ACC112 (cell line): ENCODE data around the gene PGM2L1.

Source experiments
- H2AFZ ChIP-seq: fragments of 200-600 bp; sonication (generic); one replicate; pipeline ENCODE4 v1.6.0; 2017; ENCODE audit warnings: antibody characterized with exemption, low read length; ENCODE audit not compliant: unreplicated experiment
- H3K27ac ChIP-seq: fragments of 200-600 bp; sonication (generic); 2 replicates; pipeline ENCODE4 v1.5.1; 2014; ENCODE audit warnings: low read depth, mild to moderate bottlenecking, antibody characterized with exemption, low read length, moderate library complexity
- H3K27me3 ChIP-seq: fragments of 200-600 bp; sonication (generic); 2 replicates; pipeline ENCODE4 v1.6.1; 2014; ENCODE audit warnings: mild to moderate bottlenecking, antibody characterized with exemption, low read length, moderate library complexity, mixed read lengths; ENCODE audit not compliant: insufficient read depth
- H3K36me3 ChIP-seq: fragments of 200-600 bp; sonication (generic); 2 replicates; pipeline ENCODE4 v1.6.1; 2016; ENCODE audit warnings: mild to moderate bottlenecking, antibody characterized with exemption, low read length, moderate library complexity, mixed read lengths; ENCODE audit not compliant: insufficient read depth
- H3K4me1 ChIP-seq: fragments of 200-600 bp; sonication (generic); one replicate; pipeline ENCODE4 v1.6.1; 2016; ENCODE audit warnings: low read length, mixed read lengths; ENCODE audit not compliant: insufficient read depth, unreplicated experiment, control insufficient read depth
- H3K4me3 ChIP-seq: fragments of 200-600 bp; sonication (generic); 2 replicates; pipeline ENCODE4 v1.5.1; 2014; ENCODE audit warnings: mild to moderate bottlenecking, low read depth, low read length
- H3K79me2 ChIP-seq: fragments of 200-600 bp; sonication (generic); one replicate; pipeline ENCODE4 v1.6.0; 2016; ENCODE audit warnings: low read length; ENCODE audit not compliant: control insufficient read depth, unreplicated experiment, insufficient read depth

The PGM2L1 gene

DNA sequence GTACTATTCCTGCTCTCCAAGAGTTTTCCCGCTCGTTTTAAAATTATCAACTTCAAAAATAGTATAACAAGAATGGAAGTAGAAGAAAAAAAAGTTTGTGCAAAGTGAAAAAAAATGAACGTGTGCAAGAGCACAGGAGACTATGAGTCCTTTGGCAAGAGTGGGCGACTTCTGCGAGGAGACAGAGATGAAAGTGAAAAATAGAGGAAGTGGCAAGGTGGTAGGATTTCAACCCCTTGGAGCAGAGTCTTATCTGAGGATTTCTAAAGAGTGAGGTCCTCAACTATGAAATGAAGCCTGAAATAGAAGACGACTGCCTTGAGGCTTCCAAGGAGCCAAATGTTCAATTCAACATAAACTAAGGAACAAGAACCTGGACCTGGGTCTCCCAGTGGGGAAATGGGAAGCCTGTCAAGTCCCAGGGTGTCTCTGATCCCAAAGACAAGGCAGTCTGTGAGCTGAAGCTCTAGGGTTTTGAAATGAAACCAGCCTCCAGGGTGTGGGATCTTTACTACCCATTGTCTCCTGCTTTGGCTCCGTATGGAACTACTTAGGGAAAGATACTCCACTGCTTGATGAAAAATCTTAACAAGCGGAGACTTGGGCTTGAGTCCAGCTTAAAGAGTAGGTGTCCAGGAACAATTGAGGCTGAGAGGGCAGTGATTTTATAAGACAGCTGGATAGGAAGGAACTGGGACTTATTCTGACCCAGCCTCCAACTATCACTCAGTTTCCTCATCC lies 91.6 kb downstream of the PGM2L1 start:
- Histone ChIP-seq H3K4me3 (no peak overlapping the region), H3K27ac (no peak overlapping the region), H3K36me3 (no peaks in the 10 kb centered on the region), H3K27me3 (no peaks in the 10 kb centered on the region), H3K4me1 (peaks cover 20% of the 10 kb centered on the region), H2AFZ (no peak overlapping the region), H3K79me2 (no peaks in the 10 kb centered on the region)

DNA sequence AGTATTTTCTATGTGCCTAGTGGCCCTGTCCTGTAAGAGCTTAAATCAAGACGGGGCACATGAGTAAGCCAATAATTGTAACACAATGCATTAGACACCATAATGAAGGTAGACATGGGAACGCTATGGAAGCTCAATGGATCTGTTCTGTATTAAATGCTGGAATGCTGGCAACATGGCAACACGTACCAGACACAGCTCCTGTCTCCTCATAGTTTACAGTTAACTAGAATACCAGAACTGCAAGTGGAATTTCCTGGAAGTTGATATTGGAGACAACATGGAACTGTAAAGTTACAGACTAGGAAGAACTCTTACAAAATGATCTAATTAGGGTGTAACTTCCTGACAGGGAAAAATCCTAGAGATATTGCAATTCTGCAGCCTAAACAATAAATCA lies 99.2 kb downstream of the PGM2L1 start:
- H3K4me3 ChIP-seq: no peak overlapping the region
- H3K36me3 ChIP-seq: no peaks in the 10 kb centered on the region; the same call in 1 of the 2 replicates
- no peak overlapping the region for H3K27ac ChIP-seq

GRCh38 chr11:74297484-74297883 lies 100.7 kb downstream of the PGM2L1 start:
- no peak overlapping the region for H2AFZ ChIP-seq
- no peaks in the 10 kb centered on the region for H3K79me2 ChIP-seq
- no peaks in the 10 kb centered on the region for H3K27me3 ChIP-seq
- H3K36me3 ChIP-seq: no peaks in the 10 kb centered on the region; the same call in 1 of the 2 replicates
- H3K27ac ChIP-seq: no peak overlapping the region
- no peaks in the 10 kb centered on the region for H3K4me1 ChIP-seq
- H3K4me3 ChIP-seq: no peak overlapping the region

More for the DNA sequence above, 99.2 kb downstream of the PGM2L1 start:
- H3K27me3 ChIP-seq: no peaks in the 10 kb centered on the region
- H2AFZ ChIP-seq: no peak overlapping the region
- H3K79me2 ChIP-seq: no peaks in the 10 kb centered on the region
- no peaks in the 10 kb centered on the region for H3K4me1 ChIP-seq

- Histone ChIP-seq H3K27me3 (no peaks in the 10 kb centered on the region), H3K4me3 (no peak overlapping the region), H3K27ac (peak overlapping the region; percentile 78), H3K79me2 (no peaks in the 10 kb centered on the region), H3K36me3 (0 out of 2 replicates have a peak, but pooled peaks cover 6% of the 10 kb centered on the region), H2AFZ (peak overlapping the region; percentile 22), H3K4me1 (peaks cover 19% of the 10 kb centered on the region)
These were observed 109.3 kb downstream of the PGM2L1 start for GRCh38 chr11:74288911-74289310.

DNA sequence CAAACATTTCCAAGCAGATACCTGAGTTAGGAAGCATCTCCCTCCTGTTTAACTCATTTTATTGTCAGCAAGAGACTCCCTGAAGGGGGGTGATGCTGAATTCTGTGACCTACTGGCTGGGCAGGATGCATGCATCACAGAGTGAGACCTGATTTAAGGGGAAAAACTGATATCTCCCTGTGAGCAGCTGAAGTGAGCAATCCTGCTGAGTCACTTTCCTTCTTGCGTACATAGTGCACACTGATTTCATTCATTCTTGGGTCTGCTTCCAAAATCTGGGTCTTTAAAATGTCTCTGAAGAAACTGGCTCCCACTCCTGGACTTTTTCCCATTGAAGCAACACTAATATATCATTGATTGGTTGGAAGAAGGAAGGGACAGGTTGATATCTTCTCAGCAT lies 110.1 kb downstream of the PGM2L1 start:
- Histone ChIP-seq H3K27me3 (no peaks in the 10 kb centered on the region), H3K79me2 (no peaks in the 10 kb centered on the region), H3K27ac (peak overlapping the region; percentile 78), H3K36me3 (0 out of 2 replicates have a peak, but pooled peaks cover 6% of the 10 kb centered on the region), H3K4me3 (no peak overlapping the region), H2AFZ (peak overlapping the region; percentile 30), H3K4me1 (peaks cover 25% of the 10 kb centered on the region)

DNA sequence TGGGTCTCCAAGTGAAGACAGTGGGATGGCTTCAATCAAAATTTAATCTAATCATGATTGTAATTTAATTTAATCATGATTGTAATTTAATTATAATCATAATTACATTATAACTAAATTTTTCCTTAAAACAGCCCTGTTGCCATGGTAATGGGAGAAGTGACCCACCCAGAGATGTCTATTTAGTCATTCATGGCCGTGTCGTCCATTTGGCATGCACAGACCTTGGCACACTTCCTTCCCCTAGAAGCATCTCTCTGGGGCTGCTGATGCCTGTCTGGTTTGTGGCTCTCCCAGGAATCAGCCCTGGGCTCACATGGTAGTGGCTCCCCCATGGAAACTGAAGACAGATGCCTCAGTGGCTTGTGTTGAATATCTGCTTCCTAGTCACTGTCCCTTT lies 113.8 kb downstream of the PGM2L1 start:
- Histone ChIP-seq H3K79me2 (no peaks in the 10 kb centered on the region), H3K36me3 (0 out of 2 replicates have a peak, but pooled peaks cover 9% of the 10 kb centered on the region), H3K4me3 (no peak overlapping the region), H3K27ac (peak overlapping the region; percentile 38; the same call in 1 of the 2 replicates), H2AFZ (no peak overlapping the region), H3K4me1 (peaks cover 33% of the 10 kb centered on the region), H3K27me3 (no peaks in the 10 kb centered on the region)

GRCh38 chr11:74283580-74284180 lies 114.6 kb downstream of the PGM2L1 start:
- Histone ChIP-seq H3K4me1 (peaks cover 35% of the 10 kb centered on the region), H3K36me3 (0 out of 2 replicates have a peak, but pooled peaks cover 9% of the 10 kb centered on the region), H3K79me2 (no peaks in the 10 kb centered on the region), H2AFZ (no peak overlapping the region), H3K27me3 (no peaks in the 10 kb centered on the region), H3K27ac (peak overlapping the region; percentile 38; the same call in 1 of the 2 replicates), H3K4me3 (no peak overlapping the region)

DNA sequence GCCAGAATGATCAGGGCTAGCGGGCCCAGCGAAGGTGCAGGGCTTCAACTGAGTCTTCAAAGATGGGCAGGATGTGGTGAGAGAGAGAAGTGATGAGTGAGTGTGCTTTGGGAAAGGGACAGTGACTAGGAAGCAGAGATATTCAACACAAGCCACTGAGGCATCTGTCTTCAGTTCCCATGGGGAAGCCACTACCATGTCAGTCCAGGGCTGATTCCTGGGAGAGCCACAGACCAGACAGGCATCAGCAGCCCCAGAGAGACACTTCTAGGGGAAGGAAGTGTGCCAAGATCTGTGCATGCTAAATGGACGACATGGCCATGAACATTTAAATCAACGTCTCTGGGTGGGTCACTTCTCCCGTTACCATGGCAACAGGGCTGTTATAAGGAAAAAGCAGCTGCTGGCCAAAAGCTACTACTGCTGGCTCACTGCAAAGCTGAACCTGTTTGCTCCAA lies 115.3 kb downstream of the PGM2L1 start:
- Histone ChIP-seq H3K4me1 (peaks cover 37% of the 10 kb centered on the region), H2AFZ (no peak overlapping the region), H3K36me3 (0 out of 2 replicates have a peak, but pooled peaks cover 9% of the 10 kb centered on the region), H3K27ac (peak overlapping the region; percentile 25; the same call in 1 of the 2 replicates), H3K27me3 (no peaks in the 10 kb centered on the region), H3K79me2 (no peaks in the 10 kb centered on the region), H3K4me3 (no peak overlapping the region)

GRCh38 chr11:74282421-74282820 lies 115.8 kb downstream of the PGM2L1 start:
- Histone ChIP-seq H3K4me1 (peaks cover 38% of the 10 kb centered on the region), H3K79me2 (no peaks in the 10 kb centered on the region), H3K27me3 (no peaks in the 10 kb centered on the region), H3K27ac (peak overlapping the region; percentile 25; the same call in 1 of the 2 replicates), H3K36me3 (0 out of 2 replicates have a peak, but pooled peaks cover 9% of the 10 kb centered on the region), H2AFZ (no peak overlapping the region), H3K4me3 (no peak overlapping the region)

GRCh38 chr11:74280494-74280893 lies 117.7 kb downstream of the PGM2L1 start:
- no peaks in the 10 kb centered on the region for H3K27me3 ChIP-seq
- no peak overlapping the region for H2AFZ ChIP-seq
- H3K36me3 ChIP-seq: 0 out of 2 replicates have a peak, but pooled peaks cover 6% of the 10 kb centered on the region
- H3K79me2 ChIP-seq: no peaks in the 10 kb centered on the region
- H3K4me1 ChIP-seq: peaks cover 43% of the 10 kb centered on the region
- no peak overlapping the region for H3K4me3 ChIP-seq
- no peak overlapping the region for H3K27ac ChIP-seq
